HepG2 (cell line): Measurements from ENCODE around the gene ACAD11. TPM values are rescaled to one million over a fixed set of nuclear protein-coding genes. Genes with fewer than 3 reads are reported as not detected.

Experiments used
- ARID2 ChIP-seq: sonication (generic); formaldehyde crosslinking; IDR thresholded peaks from 2 replicates; pipeline ENCODE4 v1.8.1; 2022; ENCODE audit warnings: mild to moderate bottlenecking, missing genetic modification reagents, borderline replicate concordance
- CEBPB ChIP-seq: IDR thresholded peaks from 2 replicates; pipeline ENCODE4 v1.6.1; 2011; ENCODE audit warnings: low read depth, low read length, improper control_type of control experiment, borderline replicate concordance
- CEBPG ChIP-seq: IDR thresholded peaks from 2 replicates; pipeline ENCODE4 v1.6.1; 2016
- DPF2 ChIP-seq: sonication (generic); formaldehyde crosslinking; IDR thresholded peaks from 2 replicates; pipeline ENCODE4 v1.4.0; 2020; ENCODE audit warnings: mild to moderate bottlenecking, low read depth, missing genetic modification reagents, borderline replicate concordance
- DRAP1 ChIP-seq: IDR thresholded peaks from 2 replicates; pipeline ENCODE4 v1.6.1; 2016; ENCODE audit warnings: missing genetic modification reagents, missing compliant biosample characterization
- HHEX ChIP-seq: IDR thresholded peaks from 2 replicates; pipeline ENCODE4 v1.6.1; 2016; ENCODE audit warnings: control low read depth
- HNF4A ChIP-seq: sonication (generic); formaldehyde crosslinking; IDR thresholded peaks from 2 replicates; pipeline ENCODE4 v1.4.0; 2020; ENCODE audit warnings: missing genetic modification reagents
- KDM1A ChIP-seq: IDR thresholded peaks from 2 replicates; pipeline ENCODE4 v1.6.1; 2016; ENCODE audit warnings: missing compliant biosample characterization
- MAFK ChIP-seq, 2 experiments: IDR thresholded peaks in 1 of 2; conservative IDR thresholded peaks in 1 of 2; 2 replicates each; pipeline ENCODE4 v1.6.1; 2011; ENCODE audit warnings: improper control_type of control experiment in 2 of 2, low read length in 2 of 2
- MBD4 ChIP-seq: IDR thresholded peaks from 2 replicates; pipeline ENCODE4 v1.6.1; 2012; ENCODE audit warnings: low read length, inconsistent platforms, borderline replicate concordance
- MTA3 ChIP-seq: sonication (generic); formaldehyde crosslinking; IDR thresholded peaks from 2 replicates; pipeline ENCODE4 v1.4.0; 2020; ENCODE audit warnings: missing genetic modification reagents
- ONECUT2 ChIP-seq: sonication (generic); formaldehyde crosslinking; IDR thresholded peaks from 2 replicates; pipeline ENCODE4 v1.4.0; 2020; ENCODE audit warnings: missing genetic modification reagents
- PCBP1 ChIP-seq: fragments of 200-400 bp; formaldehyde crosslinking; IDR thresholded peaks from 2 replicates; pipeline ENCODE4 v1.6.1; 2017; ENCODE audit warnings: mild to moderate bottlenecking, low read depth, low read length, borderline replicate concordance
- PHF21A ChIP-seq: sonication (generic); formaldehyde crosslinking; IDR thresholded peaks from 2 replicates; pipeline ENCODE4 v1.5.0; 2020; ENCODE audit warnings: mild to moderate bottlenecking, missing genetic modification reagents
- POLR2AphosphoS5 ChIP-seq: IDR thresholded peaks from 2 replicates; pipeline ENCODE4 v1.6.1; 2012; ENCODE audit warnings: low read depth, low read length
- SKIL ChIP-seq: sonication (generic); formaldehyde crosslinking; IDR thresholded peaks from 2 replicates; pipeline ENCODE4 v1.8.0; 2022; ENCODE audit warnings: missing genetic modification reagents, mild to moderate bottlenecking, moderate library complexity, borderline replicate concordance
- SOX13 ChIP-seq, 3 experiments: fragments of 450-650 bp in 1 of 3; sonication (generic) in 1 of 3; formaldehyde crosslinking in 1 of 3; IDR thresholded peaks in 2 of 3; conservative IDR thresholded peaks in 1 of 3; 2 replicates each; pipeline versions ENCODE4 v1.5.0 to v1.6.1; 2016 to 2020; ENCODE audit warnings: antibody characterized with exemption in 1 of 3, mild to moderate bottlenecking in 1 of 3, missing compliant biosample characterization in 1 of 3, missing genetic modification reagents in 1 of 3, moderate library complexity in 1 of 3
- SOX6 ChIP-seq, 2 experiments: fragments of 450-650 bp in 1 of 2; sonication (generic) in 1 of 2; formaldehyde crosslinking in 1 of 2; IDR thresholded peaks; 2 replicates each; pipeline versions ENCODE4 v1.4.0 to v1.6.1; 2017 to 2020; ENCODE audit warnings: antibody characterized with exemption in 1 of 2, mild to moderate bottlenecking in 1 of 2, missing genetic modification reagents in 1 of 2
- ZMYM2 ChIP-seq: sonication (generic); formaldehyde crosslinking; IDR thresholded peaks from 2 replicates; pipeline ENCODE4 v1.8.0; 2022; ENCODE audit warnings: mild to moderate bottlenecking, missing genetic modification reagents
- ZNF253 ChIP-seq: sonication (generic); formaldehyde crosslinking; IDR thresholded peaks from 2 replicates; pipeline ENCODE4 v1.8.0; 2022; ENCODE audit warnings: mild to moderate bottlenecking, missing genetic modification reagents, borderline replicate concordance
- ZNF639 ChIP-seq: conservative IDR thresholded peaks from 2 replicates; pipeline ENCODE4 v1.6.1; 2018; ENCODE audit warnings: missing genetic modification reagents
- polyA plus RNA-seq, 8 experiments: library from polyadenylated mRNA; depleted of rRNA in 3 of 8; stranded (reverse) in 7 of 8; unstranded in 1 of 8; fragments of >200 nt; fragmentation: Illumina TruSeq in 4 of 8; extraction: Trizol in 4 of 8; gene quantifications; 2 replicates each; pipeline versions ENCODE4 v1.2.1 to v1.2.3, GENCODE V29; 2011 to 2016; ENCODE audit warnings: low read depth in 4 of 8, missing spikeins in 1 of 8, mixed read lengths in 1 of 8; ENCODE audit not compliant: insufficient read depth in 1 of 8
- total RNA-seq, 5 experiments: library from RNA; depleted of rRNA; stranded (reverse); fragments of >200 nt; fragmentation: Illumina TruSeq; extraction: Trizol; gene quantifications; 2 replicates each; pipeline ENCODE4 v1.2.3, GENCODE V29; 2016; ENCODE audit warnings: low read depth in 1 of 5

ACAD11 gene
- total and polyA plus RNA-seq, 2 of the 13 experiments (the other 11 are each of a cell fraction or from before 2014, with no cell fraction given) = 30.6 to 56.9 TPM

GRCh38 chr3:132657869-132658747, 1.5 kb downstream of the ACAD11 start (continued):
- no peak for TF ChIP-seq MTA3 (CRISPR knock-in tag)
- 0 out of 2 replicates have a peak, but pooled peaks have one; percentile 13 for TF ChIP-seq DRAP1
- no peak for TF ChIP-seq MBD4
- no peak for TF ChIP-seq ONECUT2 (CRISPR knock-in tag)
- TF ChIP-seq MAFK (conservative IDR thresholded peaks at IDR 0.05 in 1 of 2, IDR thresholded peaks at IDR 0.05 in 1 of 2; ENCODE audit: low read length in 2 of 2) = no peak
- peak; percentile 84 for TF ChIP-seq CEBPG
- peak; percentile 83 for TF ChIP-seq CEBPB
- TF ChIP-seq ZMYM2 (CRISPR knock-in tag) = peak; percentile 71
- TF ChIP-seq SKIL = no peak
- peak; percentile 97 for TF ChIP-seq HNF4A
- no peak for TF ChIP-seq PCBP1
- no peak for TF ChIP-seq ZNF253 (CRISPR knock-in tag)
- 0 out of 2 replicates have a peak, but pooled peaks have one; percentile 35 for TF ChIP-seq POLR2AphosphoS5
- TF ChIP-seq SOX6 (IDR thresholded peaks at IDR 0.05) = no peak
- peak; percentile 25; the same call in 1 of the 2 replicates for TF ChIP-seq SOX6 (CRISPR knock-in tag; IDR thresholded peaks at IDR 0.05)
- TF ChIP-seq ARID2 = no peak
- TF ChIP-seq PHF21A (CRISPR knock-in tag) = peak; percentile 64; the same call in 1 of the 2 replicates
- TF ChIP-seq ZNF639 (CRISPR knock-in tag) = no peak
- TF ChIP-seq SOX13 (IDR thresholded peaks at IDR 0.05) = no peak
- peak in 1 of 2 experiments; percentile 74; a peak in 1 of 4 replicates for TF ChIP-seq SOX13 (CRISPR knock-in tag; conservative IDR thresholded peaks at IDR 0.05 in 1 of 2, IDR thresholded peaks at IDR 0.05 in 1 of 2)
- TF ChIP-seq DPF2 (CRISPR knock-in tag) = no peak
- peak; percentile 40; the same call in 1 of the 2 replicates for TF ChIP-seq HHEX
- no peak for TF ChIP-seq KDM1A (CRISPR knock-in tag)
